Right lobe of liver (tissue), 6 donors: Measurements from ENCODE around the gene IL22RA1. TPM values are rescaled to one million over a fixed set of nuclear protein-coding genes. Genes with fewer than 3 reads are reported as not detected.

ENCODE experiments used
- ATAC-seq, 4 donors: fragments of 200-7000 bp; cut with Tn5 transposase; one replicate each; pipeline ENCODE4 v1.9.1; 2020; ENCODE audit warnings: mild to moderate bottlenecking in 4 of 4, moderate library complexity in 4 of 4
- DNase-seq, 3 donors: peaks; one replicate each; pipeline ENCODE4 v3.0.0-alpha.2; 2020
- H3K27ac ChIP-seq, 3 donors: fragments of 200-600 bp; one replicate each; pipeline ENCODE4 v1.8.0; 2022
- H3K27me3 ChIP-seq, 2 donors: fragments of 200-600 bp; one replicate each; pipeline ENCODE4 v1.8.0; 2022
- H3K36me3 ChIP-seq, 4 donors: fragments of 200-600 bp; sonication (generic) in 1 of 4; one replicate each; pipeline versions ENCODE4 v1.5.1 to v1.8.0; 2017 to 2022; ENCODE audit warnings: control low read depth in 1 of 4
- H3K4me1 ChIP-seq, 4 donors: fragments of 200-600 bp; sonication (generic) in 1 of 4; one replicate each; pipeline versions ENCODE4 v1.5.1 to v1.8.0; 2017 to 2022; ENCODE audit warnings: control low read depth in 1 of 4
- H3K4me3 ChIP-seq, 3 donors: fragments of 200-600 bp; one replicate each; pipeline ENCODE4 v1.8.0; 2022
- H3K9me3 ChIP-seq, 4 donors: fragments of 200-600 bp; sonication (generic) in 1 of 4; one replicate each; pipeline versions ENCODE4 v1.5.1 to v1.8.0; 2017 to 2022; ENCODE audit warnings: control low read depth in 1 of 4
- CTCF ChIP-seq, 4 donors: fragments of 200-600 bp in 3 of 4; fragments of 450-650 bp in 1 of 4; IDR thresholded peaks; one replicate each; pipeline versions ENCODE4 v1.5.1 to v1.8.0; 2016 to 2022; ENCODE audit warnings: antibody characterized with exemption in 4 of 4, mild to moderate bottlenecking in 2 of 4
- POLR2A ChIP-seq: fragments of 450-650 bp; IDR thresholded peaks from one replicate; pipeline ENCODE4 v1.6.1; 2017; ENCODE audit warnings: antibody characterized with exemption, mild to moderate bottlenecking
- WGBS: methylation state at CpG from one replicate; pipeline ENCODE4 v1.1.6; 2018; ENCODE audit warnings: low coverage, low lambda C conversion rate; ENCODE audit not compliant: insufficient coverage; ENCODE audit errors: missing lambda C conversion rate; 5-methylcytosine and 5-hydroxymethylcytosine counted together
- intact Hi-C, 2 donors: fragments of 100-400 bp; cut with DNase I; formaldehyde crosslinking; loops; one replicate each; pipeline versions ENCODE4 v1.11.2 to v1.14.1; 2022
- total RNA-seq, 6 experiments: library from RNA; depleted of rRNA in 2 of 6; stranded (reverse); fragments of >200 nt in 2 of 6; fragmentation: NEBNext Ultra II Directional in 3 of 6; extraction: Animal tissue kit (Norgen Biotek cat#: 25700) in 3 of 6; gene quantifications; one replicate each; pipeline versions ENCODE4 v1.1.0 to v1.2.4, GENCODE V29; 2016 to 2023
- donor health status: DM: no; HTN: yes; CAD: no.
- donor health status: DM: no; HTN: no; CAD: no.
- donor health status: DM: no; HTN: no; CAD: no.
- donor health status: DM: no; HTN: yes; CAD: no.
- donor health status: DM: no; HTN: yes; CAD: no.

Gene IL22RA1
- total RNA-seq, 6 experiments from 2014 or later: 1.8 to 4.5 (median 2.8) TPM

- no peak for ATAC-seq
- TF ChIP-seq CTCF (IDR thresholded peaks at IDR 0.05) (peak in 1 of 4 donors; percentile 12), POLR2A (no peak)
Measured at GRCh38 chr1:24157918-24158481, 15.1 kb upstream of the IL22RA1 start.

GRCh38 chr1:24156542-24157260, 13.8 kb upstream of the IL22RA1 start:
- peak in 1 of 3 donors; percentile 39 for DNase-seq

More at GRCh38 chr1:24157918-24158481, 15.1 kb upstream of the IL22RA1 start:
- Histone ChIP-seq H3K9me3 (no peaks in the 10 kb centered on the region), H3K27me3 (no peaks in the 10 kb centered on the region), H3K27ac (no peak overlapping the region), H3K4me1 (peaks cover 0 to 12% (median 0%) of the 10 kb centered on the region in 4 donors), H3K36me3 (peaks cover 0 to 21% (median 0%) of the 10 kb centered on the region in 4 donors), H3K4me3 (no peak overlapping the region)
- DNase-seq: no peak
- no CpG with 5 or more reads among the region's 6 CpGs for WGBS
- intact Hi-C loops: no loop called here

GRCh38 chr1:24155011-24155782, 12.3 kb upstream of the IL22RA1 start:
- 47% methylated on average over 8 of the region's 11 CpGs for WGBS
- H3K27me3 ChIP-seq: no peaks in the 10 kb centered on the region
- peak overlapping the region in 1 of 3 donors; percentile 47 for H3K27ac ChIP-seq
- ATAC-seq: peak; percentile 40 to 73 (median 68)
- peaks cover 0 to 21% (median 0%) of the 10 kb centered on the region in 4 donors for H3K36me3 ChIP-seq
- H3K4me1 ChIP-seq: peaks cover 0 to 28% (median 0%) of the 10 kb centered on the region in 4 donors
- TF ChIP-seq CTCF (IDR thresholded peaks at IDR 0.05): peak in 1 of 4 donors; percentile 13
- TF ChIP-seq POLR2A: no peak
- no peaks in the 10 kb centered on the region for H3K9me3 ChIP-seq
- intact Hi-C loops: no loop called here
- peak; percentile 56 to 80 (median 66) for DNase-seq
- no peak overlapping the region for H3K4me3 ChIP-seq

More at GRCh38 chr1:24156542-24157260, 13.8 kb upstream of the IL22RA1 start:
- no peak for ATAC-seq
- 88% methylated on average over 5 of the region's 18 CpGs for WGBS
- Histone ChIP-seq H3K27me3 (no peaks in the 10 kb centered on the region), H3K36me3 (peaks cover 0 to 21% (median 0%) of the 10 kb centered on the region in 4 donors), H3K9me3 (no peaks in the 10 kb centered on the region), H3K4me3 (no peak overlapping the region), H3K4me1 (peaks cover 0 to 14% (median 0%) of the 10 kb centered on the region in 4 donors), H3K27ac (no peak overlapping the region)
- intact Hi-C loops: no loop called here
- TF ChIP-seq POLR2A (no peak), CTCF (IDR thresholded peaks at IDR 0.05) (no peak)

- no peak for ATAC-seq
- TF ChIP-seq CTCF (IDR thresholded peaks at IDR 0.05) (no peak), POLR2A (no peak)
- H3K4me3 ChIP-seq: no peak overlapping the region
- peaks cover 0 to 16% (median 0%) of the 10 kb centered on the region in 4 donors for H3K36me3 ChIP-seq
- intact Hi-C loops: no loop called here
- DNase-seq: peak in 1 of 3 donors; percentile 5
- WGBS: 84% methylated on average over 8 of the region's 8 CpGs
- H3K9me3 ChIP-seq: no peaks in the 10 kb centered on the region
- no peak overlapping the region for H3K27ac ChIP-seq
- H3K4me1 ChIP-seq: peaks cover 0 to 28% (median 0%) of the 10 kb centered on the region in 4 donors
- H3K27me3 ChIP-seq: no peaks in the 10 kb centered on the region
Measured at GRCh38 chr1:24154215-24154614, 11.3 kb upstream of the IL22RA1 start.
